Neural progenitor cell (in vitro differentiated cells): ENCODE data around the gene PLA2G3. TPM values are rescaled to one million over a fixed set of nuclear protein-coding genes. Genes with fewer than 3 reads are reported as not detected.

Experiments used
- DNase-seq: peaks from one replicate; pipeline ENCODE4 v3.0.0-alpha.2; 2016; ENCODE audit warnings: low spot score
- H2AFZ ChIP-seq: fragments of 200-600 bp; sonication (generic); replicated peaks from 2 replicates; pipeline ENCODE4 v1.6.1; 2016; ENCODE audit warnings: antibody characterized with exemption
- H3F3A ChIP-seq: fragments of 200-600 bp; sonication (generic); 2 replicates; pipeline ENCODE4 v1.6.1; 2016; ENCODE audit warnings: antibody characterized with exemption, low read depth
- H3K27ac ChIP-seq: fragments of 200-600 bp; sonication (generic); 2 replicates; pipeline ENCODE4 v1.5.1; 2016; ENCODE audit warnings: mild to moderate bottlenecking
- H3K27me3 ChIP-seq: fragments of 200-600 bp; sonication (generic); 2 replicates; pipeline ENCODE4 v1.6.1; 2016; ENCODE audit warnings: mild to moderate bottlenecking, moderate library complexity
- H3K36me3 ChIP-seq: fragments of 200-600 bp; sonication (generic); 2 replicates; pipeline ENCODE4 v1.5.1; 2016
- H3K4me1 ChIP-seq: fragments of 200-600 bp; sonication (generic); 2 replicates; pipeline ENCODE4 v1.6.1; 2016; ENCODE audit warnings: mixed run types
- H3K4me2 ChIP-seq: fragments of 200-600 bp; sonication (generic); 2 replicates; pipeline ENCODE4 v1.6.1; 2016
- H3K4me3 ChIP-seq: fragments of 200-600 bp; sonication (generic); 2 replicates; pipeline ENCODE4 v1.5.1; 2016
- H3K79me2 ChIP-seq: fragments of 200-600 bp; sonication (generic); 2 replicates; pipeline ENCODE4 v1.6.1; 2016; ENCODE audit warnings: low read depth
- H3K9ac ChIP-seq: fragments of 200-600 bp; sonication (generic); 2 replicates; pipeline ENCODE4 v1.6.1; 2016
- H3K9me3 ChIP-seq: fragments of 200-600 bp; sonication (generic); 2 replicates; pipeline ENCODE4 v1.5.1; 2016; ENCODE audit warnings: low read depth
- H4K20me1 ChIP-seq: fragments of 200-600 bp; sonication (generic); 2 replicates; pipeline ENCODE4 v1.6.1; 2016; ENCODE audit warnings: low read depth
- H3K27ac Mint-ChIP-seq: 3 replicates; pipeline ENCODE4 v1.8.0; 2021; ENCODE audit warnings: mixed read lengths
- H3K27me3 Mint-ChIP-seq: 2 replicates; pipeline ENCODE4 v1.8.0; 2022; ENCODE audit warnings: low read depth, mild to moderate bottlenecking, inconsistent platforms, moderate library complexity, mixed read lengths; ENCODE audit not compliant: insufficient read depth
- H3K36me3 Mint-ChIP-seq: 3 replicates; pipeline ENCODE4 v1.8.0; 2021; ENCODE audit warnings: mixed read lengths
- H3K4me1 Mint-ChIP-seq: 3 replicates; pipeline ENCODE4 v1.8.0; 2021; ENCODE audit warnings: mixed read lengths
- H3K4me3 Mint-ChIP-seq: 3 replicates; pipeline ENCODE4 v1.8.0; 2021; ENCODE audit warnings: mild to moderate bottlenecking, moderate library complexity, mixed read lengths
- H3K9me3 Mint-ChIP-seq: 3 replicates; pipeline ENCODE4 v1.8.0; 2020; ENCODE audit warnings: mixed read lengths
- CTCF ChIP-seq: fragments of 200-600 bp; sonication (generic); IDR thresholded peaks from 2 replicates; pipeline ENCODE4 v1.5.1; 2017; ENCODE audit warnings: antibody characterized with exemption, mild to moderate bottlenecking
- EZH2 ChIP-seq: fragments of 200-600 bp; sonication (generic); IDR thresholded peaks from 2 replicates; pipeline ENCODE4 v1.6.1; 2017; ENCODE audit warnings: antibody characterized with exemption, mild to moderate bottlenecking, moderate library complexity
- EZH2phosphoT487 ChIP-seq: fragments of 200-600 bp; sonication (generic); IDR thresholded peaks from 2 replicates; pipeline ENCODE4 v1.6.1; 2017; ENCODE audit warnings: antibody characterized with exemption
- total RNA-seq: library from RNA; depleted of rRNA; stranded (reverse); fragments of >200 nt; gene quantifications from 2 replicates; pipeline ENCODE4 v1.2.3, GENCODE V29; 2015; ENCODE audit warnings: low replicate concordance

The PLA2G3 gene
- total RNA-seq, 1 donor from 2014 or later, result 0.41 TPM

- Histone ChIP-seq H3K4me3 (no peak overlapping the region), H3F3A (no peaks in the 10 kb centered on the region), H3K4me2 (no peak overlapping the region), H3K9me3 (no peaks in the 10 kb centered on the region), H3K36me3 (no peaks in the 10 kb centered on the region), H3K79me2 (no peaks in the 10 kb centered on the region), H4K20me1 (no peaks in the 10 kb centered on the region), H3K9ac (no peak overlapping the region), H3K4me1 (peaks cover 3% of the 10 kb centered on the region), H2AFZ (no peak overlapping the region), H3K27ac (no peak overlapping the region), H3K27me3 (no peaks in the 10 kb centered on the region)
- H3K27me3 Mint-ChIP-seq, result peaks cover 2% of the 10 kb centered on the region
- no peak for TF ChIP-seq EZH2
- TF ChIP-seq CTCF, result no peak
- no peak for TF ChIP-seq EZH2phosphoT487
- H3K9me3 Mint-ChIP-seq, result no peaks in the 10 kb centered on the region
- H3K4me1 Mint-ChIP-seq, result peaks cover 2% of the 10 kb centered on the region
- no peak overlapping the region for H3K27ac Mint-ChIP-seq
- peaks cover 5% of the 10 kb centered on the region for H3K36me3 Mint-ChIP-seq
- no peak for DNase-seq
- H3K4me3 Mint-ChIP-seq, result no peak overlapping the region
Measured at GRCh38 chr22:31094741-31095140, 45.6 kb downstream of the PLA2G3 start.

GRCh38 chr22:31094021-31094551, 46.2 kb downstream of the PLA2G3 start:
- Histone ChIP-seq H3K9ac (no peak overlapping the region), H3K4me1 (peaks cover 3% of the 10 kb centered on the region), H4K20me1 (no peaks in the 10 kb centered on the region)

GRCh38 chr22:31093086-31093850, 47.0 kb downstream of the PLA2G3 start:
- Histone ChIP-seq H4K20me1 (no peaks in the 10 kb centered on the region), H3F3A (no peaks in the 10 kb centered on the region), H3K4me2 (no peak overlapping the region), H3K79me2 (no peaks in the 10 kb centered on the region), H3K9ac (no peak overlapping the region), H3K9me3 (no peaks in the 10 kb centered on the region), H2AFZ (no peak overlapping the region), H3K27me3 (no peaks in the 10 kb centered on the region), H3K4me1 (peaks cover 1% of the 10 kb centered on the region), H3K27ac (no peak overlapping the region), H3K36me3 (no peaks in the 10 kb centered on the region), H3K4me3 (no peak overlapping the region)
- TF ChIP-seq CTCF, result no peak
- TF ChIP-seq EZH2, result no peak
- no peak for TF ChIP-seq EZH2phosphoT487
- peaks cover 2% of the 10 kb centered on the region for H3K4me1 Mint-ChIP-seq
- no peak overlapping the region for H3K4me3 Mint-ChIP-seq
- peaks cover 5% of the 10 kb centered on the region for H3K36me3 Mint-ChIP-seq
- H3K27me3 Mint-ChIP-seq, result peaks cover 2% of the 10 kb centered on the region
- no peak for DNase-seq
- no peaks in the 10 kb centered on the region for H3K9me3 Mint-ChIP-seq
- H3K27ac Mint-ChIP-seq, result no peak overlapping the region

More at GRCh38 chr22:31094021-31094551, 46.2 kb downstream of the PLA2G3 start:
- TF ChIP-seq EZH2phosphoT487, result no peak
- no peak for TF ChIP-seq CTCF
- TF ChIP-seq EZH2, result no peak
- H3K36me3 ChIP-seq, result no peaks in the 10 kb centered on the region
- no peak overlapping the region for H3K4me3 ChIP-seq
- no peaks in the 10 kb centered on the region for H3K27me3 ChIP-seq
- peaks cover 2% of the 10 kb centered on the region for H3K27me3 Mint-ChIP-seq
- H3K9me3 ChIP-seq, result no peaks in the 10 kb centered on the region
- no peak overlapping the region for H3K27ac Mint-ChIP-seq
- no peaks in the 10 kb centered on the region for H3K9me3 Mint-ChIP-seq
- H3K36me3 Mint-ChIP-seq, result peaks cover 5% of the 10 kb centered on the region
- no peaks in the 10 kb centered on the region for H3K79me2 ChIP-seq
- H3K4me1 Mint-ChIP-seq, result peaks cover 2% of the 10 kb centered on the region
- no peak overlapping the region for H3K27ac ChIP-seq
- no peak overlapping the region for H2AFZ ChIP-seq
- no peak overlapping the region for H3K4me3 Mint-ChIP-seq
- no peak overlapping the region for H3K4me2 ChIP-seq
- no peak for DNase-seq
- H3F3A ChIP-seq, result no peaks in the 10 kb centered on the region
